GM10248 (cell line): ENCODE results near the gene MYLK.

Experiments used
- CTCF ChIA-PET: fragments of 300-600 bp; sonication (Branson Sonifier 250); formaldehyde crosslinking; extraction: SDS; loops from one replicate; lab custom pipeline; 2021; ENCODE audit warnings: antibody characterized with exemption; lab: Yijun Ruan, JAX
- POLR2A ChIA-PET: fragments of 350-650 bp; sonication (Branson Sonifier 250); formaldehyde crosslinking; extraction: SDS; loops from one replicate; lab custom pipeline; 2020; ENCODE audit warnings: antibody characterized with exemption; lab: Yijun Ruan, JAX
- DNase-seq: peaks from one replicate; pipeline ENCODE4 v3.0.0; 2012; ENCODE audit errors: extremely low spot score
- CTCF ChIP-seq: IDR thresholded peaks from 2 replicates; pipeline ENCODE4 v1.5.1; 2012; ENCODE audit warnings: mild to moderate bottlenecking, low read depth; ENCODE audit errors: extremely low read depth, missing control alignments, control extremely low read depth

The MYLK gene

GRCh38 chr3:123732447-123732846, 151.7 kb downstream of the MYLK start:
- POLR2A ChIA-PET, result no interaction called here
- no peak for TF ChIP-seq CTCF
- CTCF ChIA-PET, result interaction anchor here (2.8 kb wide), 1 partner anchor 9 kb away, joined by 17 read pairs; no protein-coding TSS in a partner anchor
- no peak for DNase-seq

DNA sequence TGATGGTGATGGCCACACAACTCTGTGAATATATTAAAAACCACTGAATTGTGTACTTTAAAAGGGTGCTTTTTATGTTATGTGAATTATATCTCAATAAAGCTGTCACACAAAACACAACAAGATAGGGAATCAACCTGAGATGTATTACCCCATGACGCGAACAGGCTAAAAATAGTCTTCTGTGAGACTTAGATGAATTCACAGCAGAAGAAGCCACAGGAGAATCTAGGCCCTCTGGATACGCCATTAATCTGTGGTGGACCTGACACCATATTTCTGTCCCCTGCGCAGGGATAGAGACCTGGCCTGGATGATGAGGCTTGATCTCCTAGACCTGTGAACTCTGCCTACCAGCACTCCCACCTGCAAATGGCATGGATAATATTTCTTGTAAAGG, 153.3 kb downstream of the MYLK start:
- ChIA-PET POLR2A (no interaction called here), CTCF (interaction anchor here (1.2 to 5.5 kb wide), 3 partner anchors 11 to 79 kb away, joined by 3 to 36 read pairs (median 5); no protein-coding TSS in a partner anchor)
- DNase-seq, result no peak
- no peak for TF ChIP-seq CTCF

DNA sequence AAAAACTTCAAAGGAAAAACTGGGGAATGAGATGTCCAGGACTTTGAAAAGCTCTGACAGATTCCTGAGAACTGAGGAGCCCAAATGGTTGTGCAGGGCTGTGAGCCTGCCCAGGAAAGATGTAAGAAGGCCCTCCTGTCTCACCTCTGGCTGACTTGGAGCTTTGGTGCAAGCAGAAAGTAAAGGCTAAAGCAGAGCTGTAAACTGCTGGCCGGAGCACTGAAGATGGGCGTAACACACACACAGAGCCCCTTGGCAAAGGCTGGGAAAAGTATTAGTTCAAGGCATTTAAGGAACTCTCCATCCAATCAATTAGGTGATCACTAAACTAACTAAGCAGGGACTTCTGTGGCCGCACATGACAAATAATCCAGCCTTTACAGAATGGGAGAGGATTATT, 155.1 kb downstream of the MYLK start:
- DNase-seq, result no peak
- no peak for TF ChIP-seq CTCF
- ChIA-PET CTCF (interaction anchor here (0.9 to 8.2 kb wide), 5 partner anchors 14 to 86 kb away, joined by 4 to 66 read pairs (median 7); no protein-coding TSS in a partner anchor), POLR2A (no interaction called here)

GRCh38 chr3:123728014-123728413, 156.1 kb downstream of the MYLK start:
- TF ChIP-seq CTCF, result no peak
- ChIA-PET CTCF (interaction anchor here (0.9 to 8.2 kb wide), 6 partner anchors 11 to 85 kb away, joined by 4 to 66 read pairs (median 6); no protein-coding TSS in a partner anchor), POLR2A (no interaction called here)
- no peak for DNase-seq

DNA sequence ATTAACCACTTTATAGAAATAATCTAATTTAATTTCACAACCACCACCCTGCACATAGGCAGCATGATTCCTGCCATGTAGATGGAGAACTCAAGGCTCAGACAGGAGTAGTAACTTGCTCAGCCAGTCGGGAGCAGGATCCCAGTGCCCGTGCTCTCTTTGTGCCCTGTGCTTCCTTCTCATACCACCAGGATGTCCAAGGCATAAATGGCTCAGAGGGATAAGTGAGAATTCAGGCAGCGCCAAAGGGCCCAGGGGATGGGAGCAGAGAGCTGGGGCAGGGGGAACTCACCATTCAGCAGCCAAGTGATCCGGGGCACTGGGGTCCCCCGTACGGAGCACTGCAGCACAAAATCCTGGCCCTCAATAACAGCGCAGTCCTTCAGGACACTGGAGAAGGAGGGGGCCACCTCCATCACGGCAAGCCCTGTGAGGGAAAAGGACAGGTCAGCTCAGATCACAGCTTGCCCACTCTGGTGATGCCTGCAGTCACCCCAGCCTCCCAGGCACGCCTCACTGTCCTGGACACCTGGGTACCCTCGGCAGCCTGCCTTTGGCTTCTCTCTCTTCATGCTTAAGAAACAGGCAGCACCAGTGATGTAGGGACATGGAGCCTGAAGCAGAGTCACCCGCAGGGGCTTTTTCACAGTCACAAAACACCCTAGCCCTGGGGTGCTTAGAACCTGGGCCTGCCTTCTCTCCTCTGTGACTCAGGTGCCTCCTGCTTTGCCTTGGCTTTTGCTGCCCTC, 158.3 kb downstream of the MYLK start:
- POLR2A ChIA-PET, result no interaction called here
- CTCF ChIA-PET, result interaction anchor here (1.2 to 8.2 kb wide), 3 partner anchors 9 to 83 kb away, joined by 3 to 66 read pairs (median 36); no protein-coding TSS in a partner anchor
- TF ChIP-seq CTCF, result no peak
- DNase-seq, result no peak

DNA sequence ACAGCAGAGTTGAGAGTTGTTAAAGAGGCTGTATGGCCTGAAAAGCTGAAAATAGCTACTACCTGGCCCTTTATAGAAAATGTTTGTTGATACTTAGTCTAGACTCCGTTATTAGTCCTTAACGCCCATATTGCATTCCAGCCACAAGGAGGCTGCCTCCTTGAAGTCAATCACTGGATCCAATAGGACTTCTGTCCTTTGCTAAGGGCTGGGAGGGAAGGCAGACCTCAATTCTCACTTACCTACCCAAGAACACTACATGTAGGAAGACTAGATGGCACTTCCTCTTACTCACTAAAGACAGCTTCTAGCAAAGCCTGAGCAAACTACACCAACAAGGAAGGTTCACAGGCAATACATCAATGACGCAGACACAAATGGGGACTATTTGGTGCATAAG, 159.8 kb downstream of the MYLK start:
- POLR2A ChIA-PET, result no interaction called here

More for the DNA sequence above, 159.8 kb downstream of the MYLK start:
- CTCF ChIA-PET, result interaction anchor here (0.6 to 8.2 kb wide), 31 partner anchors 9 to 640 kb away, joined by 3 to 66 read pairs (median 5); partner anchors contain the start of gene KALRN
- no peak for TF ChIP-seq CTCF
- DNase-seq, result no peak
